HG02798 (cell line): Measurements from ENCODE around the gene PSORS1C1.
"Not testable (repeated sequence)": the region's sequence is repeated elsewhere in the genome, so short reads cannot be mapped to it uniquely, and the experiment has no call there.

Experiments
- ATAC-seq: cut with Tn5 transposase; IDR thresholded peaks from one replicate; pipeline ENCODE4 v1.9.1; 2021; ENCODE audit warnings: mild to moderate bottlenecking; ENCODE audit not compliant: unreplicated experiment, poor library complexity

The PSORS1C1 gene

GRCh38 chr6:31171931-31172905 lies 57.6 kb downstream of the PSORS1C1 start:
- no peak for ATAC-seq

DNA sequence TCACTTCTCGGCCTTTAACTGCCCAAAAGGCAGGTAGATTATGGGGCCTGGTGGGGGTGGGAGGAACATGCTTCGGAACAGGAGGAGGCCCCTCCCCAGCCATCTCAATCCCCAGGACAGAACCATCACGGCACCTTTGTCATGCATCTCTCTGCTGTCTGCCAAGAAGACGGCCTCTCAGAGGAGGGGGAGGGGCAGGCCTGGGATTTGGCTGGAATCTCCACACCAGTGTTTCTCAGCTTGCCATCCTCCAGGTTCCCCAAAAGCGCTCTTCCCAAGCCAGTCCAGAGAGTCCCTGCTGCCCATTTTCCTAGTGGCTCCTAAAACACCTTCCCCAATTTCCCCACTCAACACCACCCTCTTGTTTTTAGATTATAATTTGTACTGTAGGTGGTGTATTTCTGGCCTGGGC lies 58.4 kb downstream of the PSORS1C1 start:
- no peak for ATAC-seq

DNA sequence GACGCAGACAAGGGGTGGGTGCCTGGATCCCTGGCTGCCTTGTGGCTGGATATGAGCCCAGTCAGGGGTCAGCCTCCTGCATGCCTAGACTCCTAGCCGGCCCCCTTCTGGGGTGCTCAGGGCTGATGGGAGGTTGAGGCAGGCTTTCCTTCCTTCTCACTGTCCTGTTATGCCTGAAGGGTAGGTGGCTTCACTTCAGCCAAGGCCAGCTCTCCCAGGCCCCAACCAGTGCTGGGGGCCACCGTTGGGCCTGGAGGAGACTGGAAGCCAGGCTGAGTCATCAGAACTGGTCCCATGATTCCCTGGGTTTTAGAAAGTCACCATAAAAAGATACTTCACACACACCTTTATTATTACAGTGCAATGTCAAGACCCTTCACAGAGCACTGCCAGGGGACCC lies 58.8 kb downstream of the PSORS1C1 start:
- ATAC-seq: no peak

DNA sequence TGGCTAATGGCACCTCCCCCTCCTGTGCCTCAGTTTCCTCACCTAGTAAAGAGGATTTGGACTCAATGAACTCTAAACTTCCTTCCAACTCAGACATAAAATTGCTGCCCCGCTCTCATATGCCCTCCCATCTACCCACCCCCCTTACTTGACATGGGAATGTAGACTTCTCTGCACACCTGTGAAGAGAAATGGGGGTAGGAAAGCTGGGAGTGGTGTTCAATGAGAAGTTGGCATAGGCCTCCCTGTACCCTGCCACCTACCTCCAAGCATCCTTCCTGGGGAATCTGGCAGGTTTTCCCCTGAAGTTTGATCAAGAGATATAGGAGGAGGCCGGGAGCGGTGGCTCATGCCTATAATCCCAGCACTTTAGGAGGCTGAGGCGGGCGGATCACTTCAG lies 59.8 kb downstream of the PSORS1C1 start:
- ATAC-seq: no peak

DNA sequence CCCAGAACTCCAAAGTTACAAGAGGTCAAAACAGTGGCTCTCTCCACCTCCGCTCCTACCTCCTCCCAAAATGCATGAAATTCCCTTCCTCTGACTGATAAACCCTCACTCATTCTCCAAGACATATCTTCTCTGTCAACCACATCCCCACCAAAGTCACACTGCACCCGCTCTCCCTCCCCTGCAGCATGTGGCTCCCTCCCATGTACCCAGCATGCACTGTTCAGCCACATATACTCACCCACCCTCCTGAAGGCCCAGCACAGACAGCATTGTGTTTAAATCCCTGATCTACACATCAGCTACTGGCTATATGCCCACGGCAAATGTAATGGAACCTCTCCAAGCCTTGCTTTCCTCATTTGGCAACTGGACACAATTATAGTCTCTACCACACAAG lies 61.4 kb downstream of the PSORS1C1 start:
- ATAC-seq: no peak

DNA sequence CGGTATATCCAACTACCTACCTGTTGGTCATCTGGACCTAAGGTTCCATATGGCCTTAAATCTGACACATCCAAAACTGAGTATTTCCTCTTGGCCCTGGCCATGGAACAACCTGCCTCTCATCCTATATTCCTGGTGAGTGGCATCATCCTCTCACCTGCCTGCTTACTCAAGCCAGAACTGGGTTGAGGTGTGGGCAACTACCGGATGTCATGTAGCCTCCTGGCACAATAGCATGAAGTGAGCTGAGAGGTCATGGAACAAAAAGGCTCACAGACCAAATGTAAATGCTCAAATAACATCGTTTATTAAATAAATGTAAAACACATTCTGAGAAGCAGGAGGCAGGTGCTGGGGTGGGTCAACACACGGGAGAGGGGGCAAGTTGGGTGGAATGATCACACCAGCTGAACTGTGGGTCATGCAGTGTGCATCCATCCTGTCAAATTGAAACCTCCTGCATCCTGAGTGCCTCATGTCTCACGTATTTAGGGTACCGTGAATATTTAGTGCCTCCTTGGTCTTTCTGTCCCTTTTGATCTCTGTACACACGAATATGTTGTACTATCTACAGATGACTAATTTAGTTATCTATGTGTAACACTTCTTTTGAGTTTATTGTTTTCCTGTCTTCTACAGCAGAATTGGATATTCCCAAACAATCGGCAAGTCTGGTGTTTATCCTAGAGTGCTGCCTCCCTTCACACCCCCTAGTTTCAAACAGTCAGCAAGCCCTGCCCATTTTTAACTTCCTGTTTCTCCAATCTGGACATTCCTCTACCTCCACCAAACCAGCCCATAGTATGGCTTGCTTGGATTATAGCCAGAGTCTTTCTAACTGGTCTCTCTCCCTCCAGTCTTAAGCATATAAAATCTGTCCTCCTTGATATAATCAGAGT lies 63.8 kb downstream of the PSORS1C1 start:
- ATAC-seq: no peak

DNA sequence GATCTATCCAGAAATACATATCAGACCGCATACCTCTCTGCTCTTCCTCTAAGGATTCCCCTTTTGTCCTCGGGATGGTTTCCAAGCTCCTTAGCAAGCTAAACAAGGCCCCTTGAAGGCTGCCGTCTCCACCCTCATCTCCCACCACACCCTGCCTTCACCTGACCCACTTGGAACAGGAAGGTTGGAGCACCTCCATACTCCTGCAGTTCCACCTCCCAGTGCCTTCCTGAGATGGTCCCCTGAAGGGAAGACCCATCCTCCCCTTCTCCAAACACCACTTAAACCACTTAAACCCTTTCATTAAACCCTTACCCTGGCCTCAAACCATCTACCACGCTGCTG lies 64.4 kb downstream of the PSORS1C1 start:
- no peak for ATAC-seq

GRCh38 chr6:31179896-31180295 lies 65.3 kb downstream of the PSORS1C1 start:
- ATAC-seq: no peak

- peak; percentile 86 for ATAC-seq
Measured at GRCh38 chr6:31180500-31180899, 65.9 kb downstream of the PSORS1C1 start.

GRCh38 chr6:31183287-31183686 lies 68.7 kb downstream of the PSORS1C1 start:
- ATAC-seq: not testable (repeated sequence)

GRCh38 chr6:31183859-31184258 lies 69.3 kb downstream of the PSORS1C1 start:
- not testable (repeated sequence) for ATAC-seq

DNA sequence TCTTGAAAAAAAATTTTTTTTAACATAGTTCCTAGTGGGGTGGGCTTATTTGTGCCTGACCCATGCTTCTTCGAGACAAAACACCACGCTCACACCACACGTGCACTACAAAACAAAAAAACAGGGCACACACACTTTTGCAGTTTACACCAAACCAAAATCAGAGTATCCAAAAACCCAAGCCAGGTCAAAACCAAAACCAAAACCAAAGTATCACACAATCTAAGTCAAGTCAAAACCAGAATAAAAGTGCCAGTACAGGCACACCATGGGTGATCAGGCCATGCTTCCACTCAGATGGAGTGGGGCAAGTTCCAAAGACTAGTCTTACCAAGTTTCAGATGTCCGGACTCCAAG lies 71.1 kb downstream of the PSORS1C1 start:
- ATAC-seq: not testable (repeated sequence)

DNA sequence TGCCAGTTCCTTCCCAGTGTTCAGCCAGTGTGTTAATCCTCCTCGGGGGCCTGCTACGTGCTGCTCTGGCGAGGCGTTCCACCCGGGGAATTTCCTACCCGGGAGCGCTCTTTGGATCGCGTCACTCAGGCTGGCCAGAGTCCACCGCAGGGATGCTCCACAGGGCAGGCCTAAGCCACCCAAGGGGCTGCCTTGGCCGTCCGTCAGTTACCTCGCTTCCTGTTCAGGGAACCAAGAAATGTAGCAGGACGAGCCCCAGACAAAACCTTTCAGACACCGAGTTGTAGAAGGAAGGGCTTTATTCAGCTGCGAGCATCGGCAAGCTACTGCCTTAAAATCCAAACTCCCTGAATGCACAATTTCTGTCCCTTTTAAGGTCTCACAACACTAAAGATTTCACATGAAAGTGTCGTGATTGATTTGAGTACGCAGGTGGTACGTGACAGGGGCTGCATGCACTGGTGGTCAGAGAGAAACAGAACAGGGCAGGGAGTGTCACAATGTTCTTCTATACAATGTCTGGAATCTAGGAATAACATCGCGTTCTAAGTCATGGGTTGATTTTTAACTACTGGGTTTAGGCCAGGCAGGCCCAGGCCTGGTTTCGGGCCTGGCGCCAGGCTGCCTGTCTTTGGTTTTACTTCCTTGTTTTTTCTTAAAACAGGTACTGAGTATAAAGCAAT lies 71.6 kb downstream of the PSORS1C1 start:
- no peak for ATAC-seq

- no peak for ATAC-seq
Measured at GRCh38 chr6:31187780-31188194, 73.2 kb downstream of the PSORS1C1 start.

- not testable (repeated sequence) for ATAC-seq
Measured at GRCh38 chr6:31189223-31189622, 74.6 kb downstream of the PSORS1C1 start.
